Measurements from ENCODE around the gene EVL.

DNA sequence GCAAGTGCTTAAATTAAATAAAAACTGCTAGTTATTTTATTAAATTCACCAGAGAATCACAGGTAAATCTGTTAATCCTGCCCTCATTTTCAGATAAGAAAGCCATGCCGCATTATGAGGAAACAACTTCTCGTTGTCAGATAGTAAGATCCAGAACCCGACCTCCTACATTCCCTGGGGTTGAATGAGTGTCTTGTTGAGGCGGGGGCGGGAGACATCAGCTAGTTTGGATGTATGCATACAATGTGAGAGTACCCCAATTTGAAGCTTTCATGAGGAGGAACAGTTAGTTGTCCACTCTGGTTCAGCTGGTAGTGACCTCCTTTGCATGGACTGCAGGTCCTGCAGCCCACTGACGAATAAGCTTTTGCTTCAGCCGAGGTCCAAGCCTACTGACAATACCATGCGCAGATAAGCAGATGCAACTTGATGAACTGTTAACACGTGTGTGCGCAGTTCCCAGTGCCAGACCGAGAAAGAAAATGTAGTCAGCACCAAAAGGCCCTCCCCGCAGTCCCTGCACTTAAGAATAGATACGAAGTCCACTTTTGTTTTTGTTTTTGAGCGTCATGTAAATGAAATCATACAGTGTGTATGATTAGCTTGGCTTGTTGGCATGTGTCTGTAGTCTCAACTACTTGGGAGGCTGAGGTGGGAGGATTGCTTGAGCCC, 34.9 kb downstream of the EVL start:
- TF ChIP-seq, protein P1, sequence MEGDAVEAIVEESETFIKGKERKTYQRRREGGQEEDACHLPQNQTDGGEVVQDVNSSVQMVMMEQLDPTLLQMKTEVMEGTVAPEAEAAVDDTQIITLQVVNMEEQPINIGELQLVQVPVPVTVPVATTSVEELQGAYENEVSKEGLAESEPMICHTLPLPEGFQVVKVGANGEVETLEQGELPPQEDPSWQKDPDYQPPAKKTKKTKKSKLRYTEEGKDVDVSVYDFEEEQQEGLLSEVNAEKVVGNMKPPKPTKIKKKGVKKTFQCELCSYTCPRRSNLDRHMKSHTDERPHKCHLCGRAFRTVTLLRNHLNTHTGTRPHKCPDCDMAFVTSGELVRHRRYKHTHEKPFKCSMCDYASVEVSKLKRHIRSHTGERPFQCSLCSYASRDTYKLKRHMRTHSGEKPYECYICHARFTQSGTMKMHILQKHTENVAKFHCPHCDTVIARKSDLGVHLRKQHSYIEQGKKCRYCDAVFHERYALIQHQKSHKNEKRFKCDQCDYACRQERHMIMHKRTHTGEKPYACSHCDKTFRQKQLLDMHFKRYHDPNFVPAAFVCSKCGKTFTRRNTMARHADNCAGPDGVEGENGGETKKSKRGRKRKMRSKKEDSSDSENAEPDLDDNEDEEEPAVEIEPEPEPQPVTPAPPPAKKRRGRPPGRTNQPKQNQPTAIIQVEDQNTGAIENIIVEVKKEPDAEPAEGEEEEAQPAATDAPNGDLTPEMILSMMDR (conservative IDR thresholded peaks at IDR 0.05; ENCODE audit: low read length), result no peak
- TF ChIP-seq EZH2phosphoT487 (IDR thresholded peaks at IDR 0.05; ENCODE audit: borderline replicate concordance), result no peak

All from Loucy (cell line).